CD4-positive, alpha-beta T cell (primary cell): Measurements from ENCODE around the gene SIRT6. TPM values are rescaled to one million over a fixed set of nuclear protein-coding genes. Genes with fewer than 3 reads are reported as not detected.

Source experiments
- ATAC-seq: fragments of 200-7000 bp; cut with Tn5 transposase; one replicate; pipeline ENCODE4 v1.10.0; 2022; ENCODE audit warnings: mild to moderate bottlenecking; ENCODE audit not compliant: poor library complexity
- CTCF ChIA-PET: fragments of 350-600 bp; sonication (Branson Sonifier 250); formaldehyde crosslinking; loops from one replicate; lab custom pipeline; 2021; ENCODE audit warnings: antibody characterized with exemption, inconsistent platforms; lab: Charles Lee
- POLR2A ChIA-PET: fragments of 350-600 bp; sonication (Branson Sonifier 250); formaldehyde crosslinking; loops from one replicate; lab custom pipeline; 2021; ENCODE audit warnings: antibody characterized with exemption, inconsistent platforms; lab: Charles Lee
- DNase-seq, 14 experiments: peaks; one replicate each; pipeline ENCODE4 v3.0.0-alpha.2; 2013 to 2020; ENCODE audit warnings: mixed read lengths in 2 of 14
- H3K27ac ChIP-seq, 2 donors: one replicate each; pipeline versions ENCODE4 v1.5.1 to v1.7.0; 2013; ENCODE audit warnings: low read length in 2 of 2, low read depth in 1 of 2, mild to moderate bottlenecking in 1 of 2
- H3K27me3 ChIP-seq, 2 experiments: 1 replicate in 1 of 2; 2 replicates in 1 of 2; pipeline versions ENCODE4 v1.6.1 to v1.7.0; 2013; ENCODE audit warnings: low read length in 2 of 2, control low read depth in 1 of 2, mild to moderate bottlenecking in 1 of 2, moderate library complexity in 1 of 2; ENCODE audit not compliant: insufficient read depth in 2 of 2, control insufficient read depth in 1 of 2
- H3K36me3 ChIP-seq: one replicate; pipeline ENCODE4 v1.6.1; 2013; ENCODE audit warnings: low read length, control low read depth; ENCODE audit not compliant: insufficient read depth
- H3K4me1 ChIP-seq: one replicate; pipeline ENCODE4 v1.6.1; 2013; ENCODE audit warnings: low read length, control low read depth; ENCODE audit not compliant: insufficient read depth
- H3K4me3 ChIP-seq: one replicate; pipeline ENCODE4 v1.5.1; 2013; ENCODE audit warnings: mild to moderate bottlenecking, low read length, moderate library complexity
- H3K9me3 ChIP-seq, 2 experiments: 1 replicate in 1 of 2; 2 replicates in 1 of 2; pipeline versions ENCODE4 v1.6.1 to v1.7.0; 2013; ENCODE audit warnings: low read length in 2 of 2, mild to moderate bottlenecking in 2 of 2, control low read depth in 1 of 2, moderate library complexity in 1 of 2; ENCODE audit not compliant: control insufficient read depth in 1 of 2, insufficient read depth in 1 of 2
- H3K27ac Mint-ChIP-seq: one replicate; pipeline ENCODE4 v1.8.0; 2020; ENCODE audit warnings: mixed read lengths
- H3K27me3 Mint-ChIP-seq: one replicate; pipeline ENCODE4 v1.8.0; 2021; ENCODE audit warnings: mixed read lengths
- H3K36me3 Mint-ChIP-seq: one replicate; pipeline ENCODE4 v1.8.0; 2021; ENCODE audit warnings: low read depth, mixed read lengths
- H3K4me1 Mint-ChIP-seq: one replicate; pipeline ENCODE4 v1.8.0; 2021; ENCODE audit warnings: low read depth, mixed read lengths
- H3K4me3 Mint-ChIP-seq: one replicate; pipeline ENCODE4 v1.8.0; 2020; ENCODE audit warnings: mild to moderate bottlenecking, mixed read lengths
- H3K9me3 Mint-ChIP-seq: one replicate; pipeline ENCODE4 v1.8.0; 2020; ENCODE audit warnings: mixed read lengths
- intact Hi-C, 2 experiments: fragments of 100-400 bp; cut with DNase I in 1 of 2; cut with micrococcal nuclease in 1 of 2; formaldehyde crosslinking; loops; one replicate each; pipeline versions ENCODE4 v1.15.1 to v1.9.0; 2023 to 2025; cut with DNase I, micrococcal nuclease
- total RNA-seq, 174 experiments: library from RNA in 2 of 174; stranded (reverse) in 2 of 174; gene quantifications; one replicate each; pipeline ENCODE4 v1.2.3 and lab custom pipeline; 2021 to 2026
- TF ChIP-seq, protein P1 (sequence below): fragments of 200-600 bp; IDR thresholded peaks from one replicate; pipeline ENCODE4 v1.8.0; 2022; ENCODE audit warnings: antibody characterized with exemption, mild to moderate bottlenecking

The SIRT6 gene
- total RNA-seq, 2 experiments from 2014 or later: 11.2 to 14.2 TPM

DNA sequence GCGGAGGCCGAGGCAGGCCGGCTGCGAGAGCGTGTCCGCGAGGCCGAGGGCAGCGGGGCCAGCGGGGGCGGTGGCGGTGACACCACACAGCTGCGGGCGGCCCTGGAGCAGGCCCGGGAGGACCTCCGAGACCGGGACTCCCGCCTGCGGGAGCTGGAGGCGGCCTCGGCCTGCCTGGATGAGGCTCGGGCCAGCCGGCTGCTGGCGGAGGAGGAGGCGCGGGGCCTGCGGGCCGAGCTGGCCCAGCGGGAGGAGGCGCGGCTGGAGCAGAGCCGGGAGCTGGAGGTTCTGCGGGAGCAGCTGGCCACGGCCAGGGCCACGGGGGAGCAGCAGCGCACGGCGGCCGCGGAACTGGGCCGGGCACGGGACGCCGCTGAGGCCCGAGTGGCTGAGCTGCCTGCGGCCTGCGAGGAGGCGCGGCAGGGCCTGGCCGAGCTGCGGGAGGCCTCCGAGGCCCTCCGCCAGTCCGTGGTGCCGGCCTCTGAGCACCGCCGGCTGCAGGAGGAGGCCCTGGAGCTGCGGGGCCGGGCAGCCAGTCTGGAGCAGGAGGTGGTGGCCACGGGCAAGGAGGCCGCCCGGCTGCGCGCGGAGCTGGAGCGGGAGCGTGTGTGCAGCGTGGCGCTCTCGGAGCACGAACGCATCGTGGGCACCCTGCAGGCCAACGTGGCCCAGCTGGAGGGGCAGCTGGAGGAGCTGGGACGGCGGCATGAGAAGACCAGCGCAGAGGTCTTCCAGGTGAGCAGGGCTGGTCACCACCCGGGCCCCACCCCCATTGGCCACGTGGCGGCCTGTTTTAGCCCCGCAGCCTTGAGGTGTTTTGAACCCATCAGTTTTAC lies 35.3 kb upstream of the SIRT6 start:
- DNase-seq: peak in 1 of 14 experiments; percentile 25
- POLR2A ChIA-PET: no interaction called here
- CTCF ChIA-PET: no interaction called here

DNA sequence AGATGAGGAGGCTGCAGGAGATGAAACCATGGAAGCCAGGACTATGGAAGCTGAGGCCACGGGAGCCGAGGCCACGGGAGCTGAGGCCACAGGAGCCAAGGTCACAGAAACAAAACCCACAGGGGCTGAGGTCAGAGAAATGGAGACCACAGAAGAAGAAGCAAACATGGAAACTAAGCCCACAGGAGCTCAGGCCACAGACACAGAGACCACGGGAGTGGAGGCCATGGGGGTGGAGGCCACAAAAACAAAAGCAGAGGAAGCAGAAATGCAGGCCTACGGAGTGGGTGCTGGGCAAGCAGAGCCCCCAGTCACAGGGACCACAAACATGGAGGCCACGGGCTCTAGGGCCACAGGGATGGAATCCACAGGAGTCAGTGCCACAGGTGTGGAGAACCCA lies 34.5 kb upstream of the SIRT6 start:
- Histone ChIP-seq H3K27ac (no peak overlapping the region), H3K36me3 (no peaks in the 10 kb centered on the region), H3K4me1 (peaks cover 10% of the 10 kb centered on the region), H3K4me3 (no peak overlapping the region), H3K9me3 (peaks cover 0 to 13% of the 10 kb centered on the region in 2 experiments), H3K27me3 (no peaks in the 10 kb centered on the region)
- CTCF ChIA-PET: no interaction called here
- POLR2A ChIA-PET: no interaction called here
- Mint-ChIP-seq H3K4me1 (peaks cover 10% of the 10 kb centered on the region), H3K27ac (no peak overlapping the region), H3K4me3 (no peak overlapping the region), H3K27me3 (no peaks in the 10 kb centered on the region), H3K36me3 (no peaks in the 10 kb centered on the region), H3K9me3 (no peaks in the 10 kb centered on the region)
- no peak for ATAC-seq
- intact Hi-C loops: no loop called here
- no peak for DNase-seq
- TF ChIP-seq, protein P1, sequence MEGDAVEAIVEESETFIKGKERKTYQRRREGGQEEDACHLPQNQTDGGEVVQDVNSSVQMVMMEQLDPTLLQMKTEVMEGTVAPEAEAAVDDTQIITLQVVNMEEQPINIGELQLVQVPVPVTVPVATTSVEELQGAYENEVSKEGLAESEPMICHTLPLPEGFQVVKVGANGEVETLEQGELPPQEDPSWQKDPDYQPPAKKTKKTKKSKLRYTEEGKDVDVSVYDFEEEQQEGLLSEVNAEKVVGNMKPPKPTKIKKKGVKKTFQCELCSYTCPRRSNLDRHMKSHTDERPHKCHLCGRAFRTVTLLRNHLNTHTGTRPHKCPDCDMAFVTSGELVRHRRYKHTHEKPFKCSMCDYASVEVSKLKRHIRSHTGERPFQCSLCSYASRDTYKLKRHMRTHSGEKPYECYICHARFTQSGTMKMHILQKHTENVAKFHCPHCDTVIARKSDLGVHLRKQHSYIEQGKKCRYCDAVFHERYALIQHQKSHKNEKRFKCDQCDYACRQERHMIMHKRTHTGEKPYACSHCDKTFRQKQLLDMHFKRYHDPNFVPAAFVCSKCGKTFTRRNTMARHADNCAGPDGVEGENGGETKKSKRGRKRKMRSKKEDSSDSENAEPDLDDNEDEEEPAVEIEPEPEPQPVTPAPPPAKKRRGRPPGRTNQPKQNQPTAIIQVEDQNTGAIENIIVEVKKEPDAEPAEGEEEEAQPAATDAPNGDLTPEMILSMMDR: no peak

More for the DNA sequence above, 35.3 kb upstream of the SIRT6 start:
- intact Hi-C loops: no loop called here
- Mint-ChIP-seq H3K36me3 (no peaks in the 10 kb centered on the region), H3K4me3 (no peak overlapping the region), H3K27me3 (no peaks in the 10 kb centered on the region), H3K4me1 (peaks cover 10% of the 10 kb centered on the region), H3K27ac (no peak overlapping the region), H3K9me3 (no peaks in the 10 kb centered on the region)
- no peaks in the 10 kb centered on the region for H3K27me3 ChIP-seq
- peaks cover 10% of the 10 kb centered on the region for H3K4me1 ChIP-seq
- H3K9me3 ChIP-seq: peaks cover 0 to 13% of the 10 kb centered on the region in 2 experiments
- H3K27ac ChIP-seq: no peak overlapping the region
- H3K36me3 ChIP-seq: no peaks in the 10 kb centered on the region
- ATAC-seq: no peak
- TF ChIP-seq, protein P1: no peak
- H3K4me3 ChIP-seq: no peak overlapping the region

DNA sequence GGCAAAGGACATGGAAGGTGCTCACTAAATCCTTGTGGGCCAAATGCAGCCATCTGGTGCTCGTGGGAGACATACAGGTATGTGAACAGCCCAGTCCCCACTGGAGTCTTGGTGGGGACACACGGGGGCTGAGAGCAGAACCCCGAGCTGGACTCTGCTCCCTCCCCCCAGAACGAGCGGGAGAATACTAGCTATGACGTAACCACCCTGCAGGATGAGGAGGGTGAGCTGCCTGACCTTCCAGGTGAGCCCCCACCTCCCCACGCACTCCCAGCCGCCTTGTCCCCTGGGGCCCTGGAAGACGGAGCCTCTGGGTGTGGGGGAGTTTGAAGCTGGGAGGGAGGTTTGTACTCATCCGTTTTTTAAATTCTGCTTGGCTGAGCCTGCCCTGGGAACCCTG lies 33.4 kb upstream of the SIRT6 start:
- intact Hi-C loops: no loop called here
- Mint-ChIP-seq H3K27ac (no peak overlapping the region), H3K4me1 (peaks cover 10% of the 10 kb centered on the region), H3K4me3 (no peak overlapping the region), H3K36me3 (no peaks in the 10 kb centered on the region), H3K9me3 (no peaks in the 10 kb centered on the region), H3K27me3 (no peaks in the 10 kb centered on the region)
- H3K36me3 ChIP-seq: no peaks in the 10 kb centered on the region
- peaks cover 10% of the 10 kb centered on the region for H3K4me1 ChIP-seq
- CTCF ChIA-PET: no interaction called here
- no peak overlapping the region for H3K27ac ChIP-seq
- no peak for DNase-seq
- TF ChIP-seq, protein P1: no peak
- POLR2A ChIA-PET: no interaction called here
- H3K4me3 ChIP-seq: no peak overlapping the region
- ATAC-seq: no peak
- H3K9me3 ChIP-seq: peaks cover 0 to 13% of the 10 kb centered on the region in 2 experiments
- no peaks in the 10 kb centered on the region for H3K27me3 ChIP-seq
